GM18907 (cell line): Measurements from ENCODE around the gene RPL38.

Experiments
- ATAC-seq: cut with Tn5 transposase; IDR thresholded peaks from one replicate; pipeline ENCODE4 v1.9.1; 2021; ENCODE audit warnings: mild to moderate bottlenecking, moderate library complexity; ENCODE audit not compliant: unreplicated experiment

RPL38 gene

GRCh38 chr17:74245871-74246270 is 42.4 kb downstream of the RPL38 start:
- no peak for ATAC-seq

GRCh38 chr17:74249590-74250270 is 46.3 kb downstream of the RPL38 start:
- no peak for ATAC-seq

GRCh38 chr17:74250324-74250995 is 47.0 kb downstream of the RPL38 start:
- ATAC-seq = no peak

GRCh38 chr17:74251051-74251450 is 47.6 kb downstream of the RPL38 start:
- no peak for ATAC-seq

- ATAC-seq = no peak
Measured at GRCh38 chr17:74251569-74251968, 48.1 kb downstream of the RPL38 start.

GRCh38 chr17:74252211-74252610 is 48.7 kb downstream of the RPL38 start:
- ATAC-seq = no peak

GRCh38 chr17:74253036-74253435 is 49.6 kb downstream of the RPL38 start:
- no peak for ATAC-seq

- no peak for ATAC-seq
Measured at GRCh38 chr17:74257311-74257710, 53.8 kb downstream of the RPL38 start.

GRCh38 chr17:74259667-74260524 is 56.4 kb downstream of the RPL38 start:
- no peak for ATAC-seq
